M059J (cell line): Measurements from ENCODE around the gene TMPRSS5. TPM values are rescaled to one million over a fixed set of nuclear protein-coding genes. Genes with fewer than 3 reads are reported as not detected.

Experiments used
- total RNA-seq: library from RNA; depleted of rRNA; stranded (reverse); fragments of >200 nt; shearing (Covaris generic); gene quantifications from 2 replicates; pipeline ENCODE4 v1.2.3, GENCODE V29; 2014; rRNA removed

Gene TMPRSS5
- total RNA-seq, 1 experiment from 2014 or later = 0.67 TPM

Other genes starting within 250 kb of the TMPRSS5 start
- 3.3 and 4.3 TPM in 2 replicates for gene DRD2, start 230.9 kb downstream of the TMPRSS5 start, total RNA-seq
- gene ZW10, start 67.4 kb upstream of the TMPRSS5 start, total RNA-seq = 32.8 and 43.2 TPM in 2 replicates
- gene CLDN25, start 73.5 kb upstream of the TMPRSS5 start, total RNA-seq = not detected in 2 replicates
- gene USP28, start 169.3 kb upstream of the TMPRSS5 start, total RNA-seq = 29.7 and 39.0 TPM in 2 replicates
- gene HTR3B, start 198.5 kb upstream of the TMPRSS5 start, total RNA-seq = not detected in 2 replicates